ENCODE data around the gene EFCAB8.
"Not testable (repeated sequence)": the region's sequence is repeated elsewhere in the genome, so short reads cannot be mapped to it uniquely, and the experiment has no call there.

The EFCAB8 gene

DNA sequence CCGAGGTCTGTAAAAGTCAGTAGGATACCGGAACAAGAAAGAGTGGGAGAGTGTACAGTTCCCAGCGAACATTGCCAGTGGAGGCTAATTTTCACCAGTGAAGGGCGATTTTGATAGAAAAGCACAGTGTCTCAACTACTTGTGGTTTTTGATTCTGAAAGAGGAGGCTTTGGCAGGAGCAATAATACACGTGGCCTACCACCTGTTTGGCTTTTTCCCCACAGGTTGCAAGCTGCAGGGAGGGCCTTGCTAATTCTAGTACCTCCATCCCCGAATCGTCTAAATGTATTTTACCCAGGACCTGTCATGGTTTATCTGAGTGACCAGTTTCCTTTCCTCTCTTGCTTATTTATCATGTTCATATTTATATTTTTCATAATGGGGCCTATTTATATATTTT, 3.3 kb upstream of the EFCAB8 start:
- no peak overlapping the region for H3K4me3 ChIP-seq (replicated peaks in 1 of 2; ENCODE audit: low read depth in 2 of 2, low read length in 2 of 2)
- no peak for DNase-seq (ENCODE audit: low read depth in 2 of 2)
- TF ChIP-seq, protein P1, sequence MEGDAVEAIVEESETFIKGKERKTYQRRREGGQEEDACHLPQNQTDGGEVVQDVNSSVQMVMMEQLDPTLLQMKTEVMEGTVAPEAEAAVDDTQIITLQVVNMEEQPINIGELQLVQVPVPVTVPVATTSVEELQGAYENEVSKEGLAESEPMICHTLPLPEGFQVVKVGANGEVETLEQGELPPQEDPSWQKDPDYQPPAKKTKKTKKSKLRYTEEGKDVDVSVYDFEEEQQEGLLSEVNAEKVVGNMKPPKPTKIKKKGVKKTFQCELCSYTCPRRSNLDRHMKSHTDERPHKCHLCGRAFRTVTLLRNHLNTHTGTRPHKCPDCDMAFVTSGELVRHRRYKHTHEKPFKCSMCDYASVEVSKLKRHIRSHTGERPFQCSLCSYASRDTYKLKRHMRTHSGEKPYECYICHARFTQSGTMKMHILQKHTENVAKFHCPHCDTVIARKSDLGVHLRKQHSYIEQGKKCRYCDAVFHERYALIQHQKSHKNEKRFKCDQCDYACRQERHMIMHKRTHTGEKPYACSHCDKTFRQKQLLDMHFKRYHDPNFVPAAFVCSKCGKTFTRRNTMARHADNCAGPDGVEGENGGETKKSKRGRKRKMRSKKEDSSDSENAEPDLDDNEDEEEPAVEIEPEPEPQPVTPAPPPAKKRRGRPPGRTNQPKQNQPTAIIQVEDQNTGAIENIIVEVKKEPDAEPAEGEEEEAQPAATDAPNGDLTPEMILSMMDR (IDR thresholded peaks at IDR 0.05; ENCODE audit: low read depth, low read length) = no peak

DNA sequence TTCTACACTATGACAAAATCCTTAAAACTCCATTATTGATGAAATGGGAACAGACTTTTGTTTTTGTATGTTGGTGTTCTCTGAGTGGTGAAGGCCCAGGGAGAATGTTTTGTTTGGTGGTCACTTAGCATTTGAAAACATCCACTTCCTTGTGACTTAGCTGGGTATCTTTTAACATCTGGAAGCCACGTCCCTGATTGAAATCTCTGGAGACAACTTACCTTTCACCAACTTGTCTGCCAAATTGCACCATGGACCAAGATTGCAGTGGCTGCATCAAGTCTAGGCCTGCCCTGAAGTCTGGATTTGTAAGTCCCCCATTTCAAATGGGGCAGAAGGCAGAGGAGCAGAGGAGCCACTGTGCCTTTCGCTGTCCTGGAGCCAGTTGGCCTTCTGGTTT, 534 bp upstream of the EFCAB8 start:
- DNase-seq (ENCODE audit: low read depth in 2 of 2) = no peak
- TF ChIP-seq, protein P1 (IDR thresholded peaks at IDR 0.05; ENCODE audit: low read depth, low read length) = no peak
- no peak overlapping the region for H3K4me3 ChIP-seq (replicated peaks in 1 of 2; ENCODE audit: low read depth in 2 of 2, low read length in 2 of 2)

GRCh38 chr20:32861446-32861845, 2.7 kb downstream of the EFCAB8 start:
- no peak for DNase-seq (ENCODE audit: low read depth in 2 of 2)
- TF ChIP-seq, protein P1 (IDR thresholded peaks at IDR 0.05; ENCODE audit: low read depth, low read length) = no peak
- no peak overlapping the region for H3K4me3 ChIP-seq (replicated peaks in 1 of 2; ENCODE audit: low read depth in 2 of 2, low read length in 2 of 2)

GRCh38 chr20:32869562-32869961, 10.8 kb downstream of the EFCAB8 start:
- TF ChIP-seq, protein P1 (IDR thresholded peaks at IDR 0.05; ENCODE audit: low read depth, low read length) = no peak
- H3K4me3 ChIP-seq (replicated peaks in 1 of 2; ENCODE audit: low read depth in 2 of 2, low read length in 2 of 2) = no peak overlapping the region
- no peak for DNase-seq (ENCODE audit: low read depth in 2 of 2)

DNA sequence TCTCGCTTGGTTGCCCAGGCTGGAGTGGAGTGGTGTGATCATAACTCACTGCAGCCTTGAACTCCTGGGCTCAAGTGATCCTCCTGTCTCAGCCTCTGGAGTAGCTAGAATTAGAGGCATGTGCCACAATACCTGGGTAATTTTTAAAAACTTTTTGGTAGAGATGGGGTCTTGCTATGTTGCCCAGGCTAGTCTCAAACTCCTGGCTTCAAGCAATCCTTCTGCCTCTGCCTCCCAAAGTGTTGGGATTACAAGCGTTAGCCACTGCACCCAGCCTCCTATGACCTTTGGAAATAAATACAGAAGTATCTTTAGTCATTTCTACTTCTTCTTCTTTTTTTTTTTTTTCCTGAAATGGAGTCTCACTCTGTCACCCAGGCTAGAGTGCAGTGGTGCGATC, 11.8 kb downstream of the EFCAB8 start:
- DNase-seq (ENCODE audit: low read depth in 2 of 2); H3K4me3 ChIP-seq (replicated peaks in 1 of 2; ENCODE audit: low read depth in 2 of 2, low read length in 2 of 2): not testable (repeated sequence)

GRCh38 chr20:32870985-32871384, 12.3 kb downstream of the EFCAB8 start:
- TF ChIP-seq, protein P1 (IDR thresholded peaks at IDR 0.05; ENCODE audit: low read depth, low read length) = no peak
- DNase-seq (ENCODE audit: low read depth in 2 of 2) = no peak
- no peak overlapping the region for H3K4me3 ChIP-seq (replicated peaks in 1 of 2; ENCODE audit: low read depth in 2 of 2, low read length in 2 of 2)

- TF ChIP-seq, protein P1 (IDR thresholded peaks at IDR 0.05; ENCODE audit: low read depth, low read length) = no peak
- H3K4me3 ChIP-seq (replicated peaks in 1 of 2; ENCODE audit: low read depth in 2 of 2, low read length in 2 of 2) = no peak overlapping the region
- DNase-seq (ENCODE audit: low read depth in 2 of 2) = no peak
These were observed 13.0 kb downstream of the EFCAB8 start for GRCh38 chr20:32871627-32872160.
